Right ventricle myocardium inferior (tissue), 1 donor: Measurements from ENCODE around the gene RTP1. TPM values are rescaled to one million over a fixed set of nuclear protein-coding genes. Genes with fewer than 3 reads are reported as not detected.
"Not testable (repeated sequence)": the region's sequence is repeated elsewhere in the genome, so short reads cannot be mapped to it uniquely, and the experiment has no call there.

Source experiments
- ATAC-seq: fragments of 200-7000 bp; cut with Tn5 transposase; one replicate; pipeline ENCODE4 v1.9.1; 2020; ENCODE audit warnings: mild to moderate bottlenecking, moderate library complexity
- DNase-seq: peaks from one replicate; pipeline ENCODE4 v3.0.0; 2021; ENCODE audit errors: missing footprints
- intact Hi-C: fragments of 100-400 bp; cut with DNase I; formaldehyde crosslinking; loops from one replicate; pipeline ENCODE4 v1.11.0; 2022
- total RNA-seq: library from RNA; stranded (reverse); fragmentation: NEBNext Ultra II Directional; extraction: Animal tissue kit (Norgen Biotek cat#: 25700); gene quantifications from one replicate; pipeline ENCODE4 v1.2.1, GENCODE V29; 2021
- donor health status: DM: no; HTN: yes; CAD: no; lungs with severe emphysema.

The RTP1 gene
- total RNA-seq, 1 donor from 2014 or later: not detected

DNA sequence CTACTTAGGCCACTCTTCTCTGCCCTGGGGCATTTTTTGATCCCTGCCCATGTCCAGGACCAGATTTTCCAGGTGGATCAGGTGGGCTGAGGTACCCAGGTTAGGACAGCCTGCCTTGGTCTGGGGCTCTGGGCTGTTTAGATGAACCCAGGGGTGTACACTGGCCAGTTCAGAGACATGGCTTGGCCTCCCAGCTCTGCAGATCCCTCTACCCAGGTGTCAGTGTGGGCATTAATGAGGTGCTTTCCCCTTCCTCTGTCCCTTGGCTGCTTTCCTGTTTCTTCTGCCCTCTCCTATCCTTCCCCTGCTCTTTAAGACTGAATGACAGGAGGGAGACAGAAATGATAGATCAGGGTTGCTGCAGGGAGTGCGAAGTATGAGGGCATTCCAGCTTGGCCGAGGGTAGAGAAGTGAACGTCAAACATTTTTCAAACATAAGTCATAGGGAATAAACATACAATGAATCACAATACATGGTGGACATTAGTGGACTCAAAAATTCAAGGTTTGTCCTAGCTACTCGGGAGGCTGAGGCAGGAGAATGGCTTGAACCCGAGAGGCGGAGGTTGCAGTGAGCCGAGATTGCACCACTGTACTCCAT is 30.5 kb downstream of the RTP1 start:
- ATAC-seq (no peak), DNase-seq (no peak)
- intact Hi-C loops: loop anchor here (10.0 kb wide), 1 partner anchor 487 kb away; no protein-coding TSS in a partner anchor

GRCh38 chr3:187228740-187229139 is 31.5 kb downstream of the RTP1 start:
- intact Hi-C loops: loop anchor here (10.0 kb wide), 1 partner anchor 486 kb away; no protein-coding TSS in a partner anchor
- DNase-seq: no peak
- no peak for ATAC-seq

DNA sequence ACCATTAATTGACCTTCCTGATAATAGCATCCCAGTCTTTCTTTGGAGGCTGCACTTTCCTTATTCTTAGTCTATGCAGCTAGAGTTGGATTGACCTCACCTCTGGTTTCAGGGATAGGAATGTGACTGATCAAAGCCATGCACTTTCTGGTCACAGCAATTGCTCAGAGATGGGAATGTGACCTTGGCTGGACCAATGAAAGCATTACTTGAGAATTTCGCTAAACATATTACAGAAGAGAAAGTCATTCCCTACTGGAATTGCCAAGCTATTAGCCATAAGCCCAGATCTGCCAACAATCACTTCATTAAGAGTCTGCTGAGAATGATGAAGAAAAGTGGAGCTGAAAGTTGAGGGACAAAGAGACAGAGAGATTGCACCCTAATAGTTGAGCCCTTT is 32.7 kb downstream of the RTP1 start:
- no peak for ATAC-seq
- intact Hi-C loops: no loop called here

DNA sequence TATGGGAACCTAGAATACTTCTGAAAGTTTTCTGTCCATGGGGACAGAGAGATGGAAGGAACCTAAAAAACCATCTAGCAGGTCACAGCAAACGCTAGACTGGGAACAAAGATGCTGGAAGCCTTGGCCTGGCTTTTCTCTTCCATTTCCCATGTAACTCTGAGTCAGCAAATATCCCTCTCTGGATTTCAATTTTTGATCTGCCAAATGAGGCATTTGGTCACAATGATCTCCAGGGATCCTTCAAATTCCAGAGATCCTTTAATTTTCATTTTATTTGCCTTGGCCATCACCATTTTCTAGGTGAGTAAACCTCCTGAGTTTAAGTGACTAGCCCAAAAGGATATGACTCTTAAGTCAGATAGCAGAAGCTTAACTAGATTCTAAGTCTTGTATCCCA is 39.7 kb downstream of the RTP1 start:
- intact Hi-C loops: no loop called here
- DNase-seq (no peak), ATAC-seq (no peak)

More for the DNA sequence above, 32.7 kb downstream of the RTP1 start:
- no peak for DNase-seq

GRCh38 chr3:187237741-187238140 is 40.5 kb downstream of the RTP1 start:
- intact Hi-C loops: no loop called here
- ATAC-seq (no peak), DNase-seq (no peak)

DNA sequence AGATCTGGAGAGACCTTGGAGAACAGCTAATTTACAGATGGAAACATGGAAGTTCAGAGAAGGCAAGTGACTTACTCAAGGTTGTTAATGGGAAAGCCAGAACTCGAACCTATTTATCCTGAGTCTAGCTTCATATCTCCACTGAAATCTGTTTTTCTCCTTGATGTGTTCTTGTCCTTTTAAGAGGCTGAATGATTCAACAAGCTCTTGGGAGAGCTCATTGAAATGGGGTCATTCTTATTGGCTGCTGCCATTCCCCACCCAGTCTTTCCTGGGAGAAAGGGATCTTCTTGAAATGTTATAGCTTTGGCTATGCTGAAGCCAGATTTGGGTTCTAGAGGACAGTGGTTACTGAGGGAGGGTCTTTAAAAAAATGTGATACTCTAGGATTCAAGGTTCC is 41.0 kb downstream of the RTP1 start:
- ATAC-seq (no peak), DNase-seq (no peak)
- intact Hi-C loops: no loop called here

GRCh38 chr3:187238835-187239234 is 41.5 kb downstream of the RTP1 start:
- ATAC-seq, DNase-seq, intact Hi-C loops: not testable (repeated sequence)

DNA sequence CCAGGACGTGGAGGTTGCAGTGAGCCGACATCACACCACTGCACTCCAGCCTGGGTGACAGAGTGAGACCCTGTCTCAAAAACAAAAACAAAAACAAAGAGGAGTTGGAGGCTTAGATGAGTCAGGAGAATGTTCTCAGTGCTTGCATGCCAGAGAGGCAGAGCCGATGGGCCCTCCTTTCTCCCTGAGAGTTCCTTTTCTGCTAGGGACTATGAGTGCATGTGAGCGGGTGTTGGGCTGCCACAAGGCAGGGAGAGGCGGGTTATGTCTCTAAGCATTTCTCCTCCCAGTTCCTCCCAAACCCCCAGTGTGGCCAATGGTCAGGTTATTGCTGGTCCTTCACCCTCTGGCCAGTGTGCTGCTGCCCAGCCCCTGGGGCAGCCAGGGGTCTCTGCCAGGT is 45.1 kb downstream of the RTP1 start:
- ATAC-seq: no peak
- DNase-seq: no peak
- intact Hi-C loops: no loop called here

GRCh38 chr3:187242900-187243299 is 45.6 kb downstream of the RTP1 start:
- DNase-seq (no peak), ATAC-seq (no peak)
- intact Hi-C loops: no loop called here

DNA sequence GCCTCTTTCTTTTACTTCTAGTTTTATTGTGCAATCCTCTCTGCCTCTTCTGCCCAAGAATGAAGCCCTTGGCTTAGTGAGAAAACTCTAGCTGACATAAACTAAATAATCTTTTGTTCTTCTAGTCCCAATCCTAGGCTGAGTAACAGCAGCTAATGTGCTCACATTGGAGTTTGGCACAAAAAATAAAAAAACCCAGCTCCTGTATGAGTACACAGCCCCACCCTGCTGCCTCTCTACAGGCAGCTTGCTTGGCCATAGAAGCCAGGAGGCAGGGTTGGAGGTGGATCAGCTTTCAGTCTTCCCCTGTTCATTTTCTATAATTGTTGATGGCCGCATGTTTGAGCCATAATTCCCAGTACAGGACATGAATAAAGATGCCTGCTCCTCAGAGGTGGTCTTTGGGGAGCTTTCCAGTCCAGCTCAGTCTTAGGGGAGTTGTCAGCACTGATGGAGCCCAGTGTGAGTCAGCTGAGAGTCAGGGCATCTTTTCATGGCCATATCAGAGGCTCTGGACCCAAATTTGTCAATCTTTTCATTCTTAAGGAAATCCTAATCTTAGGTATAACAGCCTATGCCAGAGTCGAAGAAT is 46.7 kb downstream of the RTP1 start:
- intact Hi-C loops: no loop called here
- ATAC-seq (peak; percentile 90), DNase-seq (no peak)

DNA sequence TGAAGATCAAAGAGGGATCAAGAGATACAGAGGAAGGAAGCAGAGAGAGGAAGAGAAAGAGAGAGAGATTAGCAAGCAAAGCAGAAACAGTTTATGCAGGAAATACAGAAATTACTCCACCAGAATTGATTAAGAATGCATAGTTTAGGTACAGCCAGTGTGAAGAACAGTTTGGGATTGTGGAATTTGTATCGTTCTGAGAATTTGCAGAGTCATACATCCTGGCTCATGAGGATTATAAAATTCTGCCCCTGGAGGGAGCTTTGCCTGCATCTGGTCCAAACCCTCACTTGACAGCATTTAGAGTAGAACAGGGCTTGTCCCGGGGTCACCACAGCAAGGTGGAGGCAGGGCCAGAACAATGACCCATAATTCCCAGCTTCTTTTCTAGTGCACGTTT is 50.1 kb downstream of the RTP1 start:
- ATAC-seq (no peak), DNase-seq (no peak)
- intact Hi-C loops: no loop called here

Other genes starting within 250 kb of the RTP1 start
- gene RPL39L, start 58.0 kb upstream of the RTP1 start, total RNA-seq: 5.9 TPM
- gene MASP1, start 94.3 kb downstream of the RTP1 start, total RNA-seq: 129 TPM
- gene RTP4, start 170.9 kb downstream of the RTP1 start, total RNA-seq: 1.2 TPM